ENCODE measurements around the gene MGAT2. TPM values are rescaled to one million over a fixed set of nuclear protein-coding genes. Genes with fewer than 3 reads are reported as not detected.

Gene MGAT2
- total and polyA plus RNA-seq, 9 of the 15 experiments (the other 6 are each of a cell fraction or from before 2014, with no cell fraction given), result 0.03 to 33.3 (median 24.6) TPM; not detected in 1

- WGBS (ENCODE audit: insufficient coverage, low coverage, missing lambda C conversion rate), result 0% methylated on average over 12 of the region's 15 CpGs
- Histone ChIP-seq H3K9me3 (replicated peaks; ENCODE audit: control insufficient read depth, insufficient read depth, low read depth, low read length) (no peaks in the 10 kb centered on the region), H3K27ac (ENCODE audit: extremely low read depth, low read depth, low read length) (peak overlapping the region; percentile 96), H4K20me1 (replicated peaks; ENCODE audit: control insufficient read depth, insufficient read depth, low read length) (no peaks in the 10 kb centered on the region), H3K9me1 (ENCODE audit: control insufficient read depth, insufficient read depth, low read length) (no peaks in the 10 kb centered on the region), H3K27me3 (ENCODE audit: control insufficient read depth in 2 of 2, insufficient read depth in 2 of 2, low read length in 2 of 2) (no peaks in the 10 kb centered on the region), H3K4me3 (peak overlapping the region; percentile 53), H3K9ac (ENCODE audit: insufficient read depth in 1 of 2, low read depth in 2 of 2, low read length in 2 of 2) (peak overlapping the region; percentile 92 to 100), H3K4me2 (ENCODE audit: insufficient read depth, low read length) (peak overlapping the region; percentile 88), H3K36me3 (ENCODE audit: control insufficient read depth, insufficient read depth, low read length) (peaks cover 19% of the 10 kb centered on the region; the same call in 2 of the 3 replicates), H3K79me2 (ENCODE audit: control insufficient read depth, insufficient read depth, low read length) (peaks cover 45% of the 10 kb centered on the region), H2AFZ (ENCODE audit: low read depth, low read length) (peak overlapping the region; percentile 86), H3K4me1 (replicated peaks in 1 of 2; ENCODE audit: control insufficient read depth in 2 of 2, insufficient read depth in 2 of 2, low read length in 2 of 2) (peaks cover 13 to 25% of the 10 kb centered on the region in 2 experiments)
- POLR2A ChIA-PET, result interaction anchor here (0.6 to 2.4 kb wide), 6 partner anchors 12 to 247 kb away, joined by 3 to 12 read pairs (median 4); partner anchors contain the start of genes RPL36AL and RPS29
- BruUV-seq (replicated peaks), result no TSS peak
- in situ Hi-C loops (cut with MboI), result no loop called here
- ATAC-seq (peak; percentile 29), FAIRE-seq (no peak), DNase-seq (ENCODE audit: extremely low read depth in 1 of 4, low spot score in 3 of 4) (peak in 3 of 4 experiments; percentile 12 to 46 (median 30))
- intact Hi-C loops (cut with micrococcal nuclease), result loop anchor here (1.0 to 2.0 kb wide), 2 partner anchors 22 to 35 kb away; partner anchors contain the start of genes MGAT2 and RPL36AL
- CTCF ChIA-PET (ENCODE audit: low intra/inter-chr PET ratio), result interaction anchor here (2.4 kb wide), 1 partner anchor 11 kb away, joined by 6 read pairs; no protein-coding TSS in a partner anchor
- TF ChIP-seq ZNF584 (CRISPR knock-in tag; IDR thresholded peaks at IDR 0.05; ENCODE audit: low read depth) (peak; percentile 67; the same call in 1 of the 2 replicates), C11orf30 (IDR thresholded peaks at IDR 0.05; ENCODE audit: low read depth) (no peak), ZBTB49 (CRISPR knock-in tag; IDR thresholded peaks at IDR 0.05; ENCODE audit: borderline replicate concordance) (no peak), ZFX (CRISPR knock-in tag; IDR thresholded peaks at IDR 0.05) (no peak), EP300 (IDR thresholded peaks at IDR 0.05; ENCODE audit: low read length) (no peak), ZNF165 (CRISPR knock-in tag; IDR thresholded peaks at IDR 0.05; ENCODE audit: borderline replicate concordance) (no peak), SFPQ (IDR thresholded peaks at IDR 0.05; ENCODE audit: low read depth, low read length) (no peak), KDM2B (CRISPR knock-in tag; IDR thresholded peaks at IDR 0.05) (no peak)
- TF ChIP-seq, protein P1, sequence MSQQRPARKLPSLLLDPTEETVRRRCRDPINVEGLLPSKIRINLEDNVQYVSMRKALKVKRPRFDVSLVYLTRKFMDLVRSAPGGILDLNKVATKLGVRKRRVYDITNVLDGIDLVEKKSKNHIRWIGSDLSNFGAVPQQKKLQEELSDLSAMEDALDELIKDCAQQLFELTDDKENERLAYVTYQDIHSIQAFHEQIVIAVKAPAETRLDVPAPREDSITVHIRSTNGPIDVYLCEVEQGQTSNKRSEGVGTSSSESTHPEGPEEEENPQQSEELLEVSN (IDR thresholded peaks at IDR 0.05; ENCODE audit: borderline replicate concordance in 1 of 2, extremely low read depth in 1 of 2, insufficient read depth in 1 of 2, insufficient read length in 1 of 2, low read depth in 1 of 2, low read length in 1 of 2, poor library complexity in 1 of 2, severe bottlenecking in 1 of 2), result peak in 1 of 2 experiments; percentile 9
- TF ChIP-seq, protein P2, sequence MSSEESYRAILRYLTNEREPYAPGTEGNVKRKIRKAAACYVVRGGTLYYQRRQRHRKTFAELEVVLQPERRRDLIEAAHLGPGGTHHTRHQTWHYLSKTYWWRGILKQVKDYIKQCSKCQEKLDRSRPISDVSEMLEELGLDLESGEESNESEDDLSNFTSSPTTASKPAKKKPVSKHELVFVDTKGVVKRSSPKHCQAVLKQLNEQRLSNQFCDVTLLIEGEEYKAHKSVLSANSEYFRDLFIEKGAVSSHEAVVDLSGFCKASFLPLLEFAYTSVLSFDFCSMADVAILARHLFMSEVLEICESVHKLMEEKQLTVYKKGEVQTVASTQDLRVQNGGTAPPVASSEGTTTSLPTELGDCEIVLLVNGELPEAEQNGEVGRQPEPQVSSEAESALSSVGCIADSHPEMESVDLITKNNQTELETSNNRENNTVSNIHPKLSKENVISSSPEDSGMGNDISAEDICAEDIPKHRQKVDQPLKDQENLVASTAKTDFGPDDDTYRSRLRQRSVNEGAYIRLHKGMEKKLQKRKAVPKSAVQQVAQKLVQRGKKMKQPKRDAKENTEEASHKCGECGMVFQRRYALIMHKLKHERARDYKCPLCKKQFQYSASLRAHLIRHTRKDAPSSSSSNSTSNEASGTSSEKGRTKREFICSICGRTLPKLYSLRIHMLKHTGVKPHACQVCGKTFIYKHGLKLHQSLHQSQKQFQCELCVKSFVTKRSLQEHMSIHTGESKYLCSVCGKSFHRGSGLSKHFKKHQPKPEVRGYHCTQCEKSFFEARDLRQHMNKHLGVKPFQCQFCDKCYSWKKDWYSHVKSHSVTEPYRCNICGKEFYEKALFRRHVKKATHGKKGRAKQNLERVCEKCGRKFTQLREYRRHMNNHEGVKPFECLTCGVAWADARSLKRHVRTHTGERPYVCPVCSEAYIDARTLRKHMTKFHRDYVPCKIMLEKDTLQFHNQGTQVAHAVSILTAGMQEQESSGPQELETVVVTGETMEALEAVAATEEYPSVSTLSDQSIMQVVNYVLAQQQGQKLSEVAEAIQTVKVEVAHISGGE (CRISPR knock-in tag; IDR thresholded peaks at IDR 0.05), result 0 out of 6 replicates have a peak, but pooled peaks of 1 of the 3 experiments have one; percentile 30
These were observed 22.5 kb upstream of the MGAT2 start for GRCh38 chr14:49598189-49598484.

All from K562 (cell line).